ENCODE measurements around the gene SORCS2. TPM values are rescaled to one million over a fixed set of nuclear protein-coding genes. Genes with fewer than 3 reads are reported as not detected.

SORCS2 gene
- total RNA-seq, 4 donors from 2014 or later = 0.07 to 1.2 (median 0.11) TPM

DNA sequence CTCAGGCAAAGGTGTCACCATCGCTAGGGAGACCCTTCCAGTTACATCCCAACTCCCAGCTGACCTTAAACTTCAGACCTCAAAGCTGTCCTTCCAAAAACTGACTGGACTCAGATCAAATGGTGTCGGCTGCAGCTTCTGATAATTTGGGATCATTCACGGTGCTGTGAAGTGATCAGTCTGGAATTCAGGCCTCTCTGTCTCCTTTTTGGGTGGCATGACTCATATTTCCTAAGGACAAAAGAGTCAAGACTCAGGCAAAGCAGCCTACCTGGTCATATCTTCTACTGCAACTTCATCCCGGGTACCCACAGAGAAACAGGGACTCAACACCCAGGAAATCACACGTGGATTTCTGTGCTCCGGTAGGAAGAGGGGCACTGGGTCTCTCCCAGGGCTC is 87.6 kb downstream of the SORCS2 start:
- Histone ChIP-seq H3K27ac (no peak overlapping the region), H3K36me3 (no peaks in the 10 kb centered on the region), H3K9me3 (no peaks in the 10 kb centered on the region), H3K4me3 (no peak overlapping the region), H3K4me1 (no peaks in the 10 kb centered on the region), H3K27me3 (no peaks in the 10 kb centered on the region)
- in situ Hi-C loops (cut with MboI; ENCODE audit: low sequenced_read_pairs in 4 of 4) = no loop called here
- DNase-seq = no peak
- TF ChIP-seq POLR2A (IDR thresholded peaks at IDR 0.05) = no peak
- TF ChIP-seq, protein P1, sequence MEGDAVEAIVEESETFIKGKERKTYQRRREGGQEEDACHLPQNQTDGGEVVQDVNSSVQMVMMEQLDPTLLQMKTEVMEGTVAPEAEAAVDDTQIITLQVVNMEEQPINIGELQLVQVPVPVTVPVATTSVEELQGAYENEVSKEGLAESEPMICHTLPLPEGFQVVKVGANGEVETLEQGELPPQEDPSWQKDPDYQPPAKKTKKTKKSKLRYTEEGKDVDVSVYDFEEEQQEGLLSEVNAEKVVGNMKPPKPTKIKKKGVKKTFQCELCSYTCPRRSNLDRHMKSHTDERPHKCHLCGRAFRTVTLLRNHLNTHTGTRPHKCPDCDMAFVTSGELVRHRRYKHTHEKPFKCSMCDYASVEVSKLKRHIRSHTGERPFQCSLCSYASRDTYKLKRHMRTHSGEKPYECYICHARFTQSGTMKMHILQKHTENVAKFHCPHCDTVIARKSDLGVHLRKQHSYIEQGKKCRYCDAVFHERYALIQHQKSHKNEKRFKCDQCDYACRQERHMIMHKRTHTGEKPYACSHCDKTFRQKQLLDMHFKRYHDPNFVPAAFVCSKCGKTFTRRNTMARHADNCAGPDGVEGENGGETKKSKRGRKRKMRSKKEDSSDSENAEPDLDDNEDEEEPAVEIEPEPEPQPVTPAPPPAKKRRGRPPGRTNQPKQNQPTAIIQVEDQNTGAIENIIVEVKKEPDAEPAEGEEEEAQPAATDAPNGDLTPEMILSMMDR (IDR thresholded peaks at IDR 0.05 in 4 of 5, conservative IDR thresholded peaks at IDR 0.05 in 1 of 5) = no peak
- ATAC-seq = no peak
- intact Hi-C loops (cut with DNase I; ENCODE audit: low total_unique reads) = no loop called here

DNA sequence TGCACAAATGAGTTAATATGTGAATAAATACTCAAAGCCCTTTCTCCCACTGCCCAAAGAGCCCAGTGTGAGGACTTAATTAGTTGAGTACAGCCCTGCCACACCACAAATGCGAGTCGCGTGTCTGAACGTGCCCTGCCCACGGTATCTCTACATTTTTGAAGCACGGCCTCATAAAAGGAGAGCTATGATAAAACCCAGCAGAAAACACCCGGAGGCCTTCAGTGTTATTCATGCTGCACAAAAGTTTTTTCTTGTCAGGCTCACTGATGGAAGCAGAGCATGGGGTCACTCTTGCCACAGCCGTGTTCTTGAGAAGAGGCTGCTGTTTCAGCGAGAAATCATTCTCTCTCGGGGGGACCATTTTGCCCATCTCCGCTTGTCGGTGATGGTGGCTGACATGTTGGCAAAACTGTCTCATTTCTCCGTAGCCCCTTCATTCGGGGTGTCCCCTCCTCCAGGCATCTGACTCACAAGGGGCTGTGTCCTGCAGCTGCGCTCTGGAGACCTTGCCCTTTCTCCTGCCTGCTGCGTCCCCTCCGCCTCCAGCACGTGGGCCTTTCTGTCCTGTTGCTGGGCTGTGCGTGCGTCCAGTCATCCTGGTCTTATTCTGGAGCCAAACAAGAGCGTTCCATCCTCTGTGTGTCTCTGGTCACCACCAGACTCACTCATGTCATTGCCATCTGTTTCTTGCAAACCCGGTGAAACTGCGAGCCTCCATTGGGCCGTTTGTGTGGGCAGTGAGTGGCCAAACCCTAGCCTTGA is 88.8 kb downstream of the SORCS2 start:
- no peak for TF ChIP-seq POLR2A (IDR thresholded peaks at IDR 0.05)
- TF ChIP-seq, protein P1 (IDR thresholded peaks at IDR 0.05 in 4 of 5, conservative IDR thresholded peaks at IDR 0.05 in 1 of 5) = no peak
- intact Hi-C loops (cut with DNase I; ENCODE audit: low total_unique reads) (no loop called here), in situ Hi-C loops (cut with MboI; ENCODE audit: low sequenced_read_pairs in 4 of 4) (no loop called here)
- Histone ChIP-seq H3K4me1 (no peaks in the 10 kb centered on the region), H3K4me3 (no peak overlapping the region), H3K27ac (no peak overlapping the region), H3K36me3 (no peaks in the 10 kb centered on the region), H3K9me3 (no peaks in the 10 kb centered on the region), H3K27me3 (no peaks in the 10 kb centered on the region)
- DNase-seq = no peak
- ATAC-seq = no peak

DNA sequence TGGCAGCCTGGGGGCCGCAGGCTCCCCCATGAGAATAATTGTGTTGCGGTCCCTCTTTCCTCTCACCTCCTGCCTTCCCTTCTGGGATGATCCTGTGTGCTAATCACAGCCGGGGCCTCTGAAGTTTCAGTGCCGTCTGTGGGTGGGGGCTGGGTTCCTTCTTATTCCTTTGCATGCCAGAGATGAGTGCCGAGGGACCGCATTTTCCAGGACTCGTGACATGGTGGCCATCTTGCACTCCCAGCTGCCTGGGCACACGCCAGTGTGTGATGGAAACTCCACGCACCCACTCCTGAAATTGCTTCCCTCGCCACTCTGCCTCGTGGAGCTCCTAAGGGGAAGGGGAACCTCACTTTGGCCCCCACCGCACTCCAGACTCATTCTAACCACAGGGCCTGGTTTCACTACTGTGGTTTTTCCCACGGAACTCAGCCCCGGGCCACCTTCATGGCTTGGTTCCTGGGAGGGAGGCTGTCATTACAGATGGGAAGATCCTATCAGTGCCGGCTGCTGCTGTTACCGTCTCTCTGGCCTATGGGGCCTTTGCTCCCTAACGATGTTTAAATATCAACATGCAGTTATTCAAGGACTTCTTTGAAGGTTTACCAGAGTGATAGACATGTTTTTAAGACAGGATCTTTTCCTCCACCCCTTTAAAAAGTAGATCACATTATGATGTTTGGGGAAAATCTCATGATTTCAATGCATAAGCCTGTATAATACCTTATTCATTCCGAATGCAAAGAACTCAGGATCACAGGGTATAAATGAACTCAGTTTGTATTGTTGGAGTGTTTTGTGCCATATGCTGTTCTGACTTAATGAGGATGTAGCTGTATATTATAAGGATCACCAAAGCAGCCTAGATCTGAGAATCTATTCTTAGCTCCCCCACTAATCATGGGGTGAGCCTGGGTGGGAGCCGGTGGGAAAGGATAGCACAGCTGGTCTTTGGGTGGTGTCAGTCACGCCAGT is 89.6 kb downstream of the SORCS2 start:
- no peak overlapping the region for H3K4me3 ChIP-seq
- H3K27ac ChIP-seq = no peak overlapping the region
- in situ Hi-C loops (cut with MboI; ENCODE audit: low sequenced_read_pairs in 4 of 4) (no loop called here), intact Hi-C loops (cut with DNase I; ENCODE audit: low total_unique reads) (no loop called here)
- H3K27me3 ChIP-seq = no peaks in the 10 kb centered on the region
- no peaks in the 10 kb centered on the region for H3K4me1 ChIP-seq
- H3K9me3 ChIP-seq = no peaks in the 10 kb centered on the region
- ATAC-seq (no peak), DNase-seq (no peak)
- H3K36me3 ChIP-seq = no peaks in the 10 kb centered on the region
- TF ChIP-seq, protein P1 (IDR thresholded peaks at IDR 0.05 in 4 of 5, conservative IDR thresholded peaks at IDR 0.05 in 1 of 5) = no peak
- no peak for TF ChIP-seq POLR2A (IDR thresholded peaks at IDR 0.05)

DNA sequence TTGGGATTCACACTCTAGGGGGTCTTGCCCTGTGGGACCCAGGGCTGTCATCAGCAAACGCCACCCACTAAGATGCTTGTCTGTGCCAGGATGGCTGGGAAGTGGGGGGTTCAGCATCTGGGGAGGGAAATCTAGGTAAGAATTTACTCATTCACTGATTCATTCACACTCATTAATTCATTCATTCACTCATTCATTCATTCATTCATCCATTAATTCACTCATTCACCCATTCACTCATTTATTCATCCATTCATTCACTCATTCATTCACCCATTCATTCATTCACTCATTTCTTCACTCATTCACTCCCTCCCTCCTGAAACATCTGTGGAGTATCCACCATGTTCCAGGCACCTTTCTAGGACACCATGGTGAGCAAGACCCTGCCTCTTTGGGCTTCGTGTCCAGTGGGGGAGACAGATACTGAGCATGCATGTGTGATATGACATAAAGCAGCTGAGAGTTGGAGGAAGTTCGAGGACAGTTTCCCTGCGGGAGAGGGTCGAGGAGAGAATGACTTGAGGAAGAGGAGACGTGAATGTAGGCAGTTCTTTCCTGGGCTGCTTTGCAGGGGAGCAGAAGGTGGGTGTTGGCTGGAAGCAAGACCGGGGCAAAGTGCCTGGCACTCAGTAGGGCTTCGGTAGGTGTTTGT is 90.6 kb downstream of the SORCS2 start:
- in situ Hi-C loops (cut with MboI; ENCODE audit: low sequenced_read_pairs in 4 of 4) = no loop called here
- Histone ChIP-seq H3K9me3 (no peaks in the 10 kb centered on the region), H3K27ac (no peak overlapping the region), H3K36me3 (no peaks in the 10 kb centered on the region), H3K27me3 (no peaks in the 10 kb centered on the region), H3K4me3 (no peak overlapping the region), H3K4me1 (no peaks in the 10 kb centered on the region)
- DNase-seq = no peak
- ATAC-seq = no peak
- TF ChIP-seq POLR2A (IDR thresholded peaks at IDR 0.05) = no peak
- TF ChIP-seq, protein P1 (IDR thresholded peaks at IDR 0.05 in 4 of 5, conservative IDR thresholded peaks at IDR 0.05 in 1 of 5) = no peak
- intact Hi-C loops (cut with DNase I; ENCODE audit: low total_unique reads) = no loop called here

Measured in gastrocnemius medialis (tissue), 4 donors.